Ovary (tissue), 9 donors: Measurements from ENCODE around the gene OOSP2. TPM values are rescaled to one million over a fixed set of nuclear protein-coding genes. Genes with fewer than 3 reads are reported as not detected.

Source experiments
- DNase-seq, 5 donors: peaks; one replicate each; pipeline ENCODE4 v3.0.0-alpha.2; 2019 to 2020
- H3K27ac ChIP-seq, 2 donors: fragments of 200-600 bp; one replicate each; pipeline versions ENCODE4 v1.5.1 to v1.8.0; 2019 to 2022
- H3K27me3 ChIP-seq: fragments of 200-600 bp; one replicate; pipeline ENCODE4 v1.8.0; 2022
- H3K36me3 ChIP-seq: fragments of 200-600 bp; sonication (generic); one replicate; pipeline ENCODE4 v1.5.1; 2019
- H3K4me1 ChIP-seq: one replicate; pipeline ENCODE4 v1.8.1; 2013; ENCODE audit warnings: mild to moderate bottlenecking, moderate library complexity; ENCODE audit not compliant: insufficient read depth
- H3K4me3 ChIP-seq: fragments of 200-600 bp; sonication (generic); one replicate; pipeline ENCODE4 v1.5.1; 2017
- H3K9me3 ChIP-seq, 2 donors: fragments of 200-600 bp in 1 of 2; sonication (generic) in 1 of 2; one replicate each; pipeline versions ENCODE4 v1.5.1 to v1.8.1; 2013 to 2019; ENCODE audit warnings: mild to moderate bottlenecking in 1 of 2, moderate library complexity in 1 of 2
- EP300 ChIP-seq: sonication (generic); formaldehyde crosslinking; IDR thresholded peaks from one replicate; pipeline ENCODE4 v1.6.1; 2017; ENCODE audit warnings: antibody characterized with exemption
- POLR2A ChIP-seq: fragments of 450-650 bp; IDR thresholded peaks from one replicate; pipeline ENCODE4 v1.6.1; 2017; ENCODE audit warnings: antibody characterized with exemption, mild to moderate bottlenecking, moderate library complexity
- WGBS, 3 donors: extraction: QIAGEN DNeasy Blood & Tissue Kit in 1 of 3; methylation state at CpG; one replicate each; pipeline versions ENCODE4 v1.1.5 to v1.1.7; 2013 to 2017; 5-methylcytosine and 5-hydroxymethylcytosine counted together
- intact Hi-C, 4 donors: fragments of 100-400 bp; cut with DNase I; formaldehyde crosslinking; loops; one replicate each; pipeline versions ENCODE4 v1.11.0 to v1.15.1; 2022 to 2023
- polyA plus RNA-seq, 2 donors: library from polyadenylated mRNA; stranded (reverse); fragments of 200-250 nt in 1 of 2; fragments of 350-450 nt in 1 of 2; fragmentation: Illumina TruSeq in 1 of 2; extraction: RNeasy Lipid Tissue Mini Kit (QIAGEN cat#74804) in 1 of 2; gene quantifications; one replicate each; pipeline ENCODE4 v1.2.3, GENCODE V29; 2013 to 2014
- total RNA-seq, 7 donors: library from RNA; depleted of rRNA in 2 of 7; stranded (reverse); fragments of >200 nt in 2 of 7; fragmentation: NEBNext Ultra II Directional in 3 of 7; extraction: Animal tissue kit (Norgen Biotek cat#: 25700) in 3 of 7; gene quantifications; one replicate each; pipeline versions ENCODE4 v1.1.0 to v1.2.4, GENCODE V29; 2016 to 2023
- TF ChIP-seq, protein P1 (sequence below), 3 donors: fragments of 450-650 bp in 2 of 3; fragments of 200-600 bp in 1 of 3; IDR thresholded peaks; one replicate each; pipeline versions ENCODE4 v1.5.1 to v1.8.0; 2016 to 2022; ENCODE audit warnings: antibody characterized with exemption in 3 of 3, mild to moderate bottlenecking in 1 of 3
- donor health status: DM: no; HTN: no; CAD: no; lungs with moderate emphysema.
- donor health status: DM: no; HTN: no; CAD: no.
- donor health status: Bipolar disorder and iron deficiency.
- donor health status: DM: yes; HTN: yes; CAD: no.
- donor health status: DM: no; HTN: no; CAD: no.
- donor health status: DM: yes; HTN: yes; CAD: no.

Gene OOSP2
- total and polyA plus RNA-seq, 9 donors = 0.18 to 0.59 TPM; not detected in 7

DNA sequence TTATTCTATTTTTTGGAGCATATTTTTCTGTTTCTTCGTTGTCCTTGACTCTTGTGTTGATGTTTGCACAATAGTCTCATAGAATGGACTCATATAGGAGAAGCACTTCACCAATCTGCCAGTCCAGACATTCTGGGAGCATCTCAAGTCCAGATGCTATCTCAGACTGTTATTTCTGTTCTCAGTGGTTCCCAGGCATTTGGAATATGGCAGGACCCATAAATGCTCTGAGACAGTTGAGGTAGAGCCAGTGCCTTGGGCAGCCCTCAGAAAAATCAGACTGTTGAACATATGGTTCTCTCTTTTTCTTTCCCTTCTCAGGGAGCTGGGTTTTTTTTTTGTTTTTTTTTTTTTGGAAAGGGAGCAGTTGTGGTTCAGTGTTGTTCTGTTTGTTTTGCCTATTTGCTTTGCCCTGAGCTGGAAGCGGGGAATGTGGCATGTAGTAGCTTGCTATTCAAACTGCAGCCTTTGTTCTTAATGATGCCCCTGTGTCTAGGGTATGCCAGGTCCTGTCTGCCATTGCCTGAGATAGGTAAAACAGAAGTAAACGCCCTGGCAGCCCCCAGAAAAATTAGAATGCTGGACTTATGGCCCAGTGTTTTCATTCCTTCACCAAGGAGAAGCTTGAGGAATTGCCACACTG, 44.5 kb downstream of the OOSP2 start:
- Histone ChIP-seq H3K9me3 (no peaks in the 10 kb centered on the region), H3K27ac (no peak overlapping the region), H3K27me3 (no peaks in the 10 kb centered on the region), H3K4me1 (no peaks in the 10 kb centered on the region), H3K4me3 (no peak overlapping the region), H3K36me3 (no peaks in the 10 kb centered on the region)
- TF ChIP-seq, protein P1, sequence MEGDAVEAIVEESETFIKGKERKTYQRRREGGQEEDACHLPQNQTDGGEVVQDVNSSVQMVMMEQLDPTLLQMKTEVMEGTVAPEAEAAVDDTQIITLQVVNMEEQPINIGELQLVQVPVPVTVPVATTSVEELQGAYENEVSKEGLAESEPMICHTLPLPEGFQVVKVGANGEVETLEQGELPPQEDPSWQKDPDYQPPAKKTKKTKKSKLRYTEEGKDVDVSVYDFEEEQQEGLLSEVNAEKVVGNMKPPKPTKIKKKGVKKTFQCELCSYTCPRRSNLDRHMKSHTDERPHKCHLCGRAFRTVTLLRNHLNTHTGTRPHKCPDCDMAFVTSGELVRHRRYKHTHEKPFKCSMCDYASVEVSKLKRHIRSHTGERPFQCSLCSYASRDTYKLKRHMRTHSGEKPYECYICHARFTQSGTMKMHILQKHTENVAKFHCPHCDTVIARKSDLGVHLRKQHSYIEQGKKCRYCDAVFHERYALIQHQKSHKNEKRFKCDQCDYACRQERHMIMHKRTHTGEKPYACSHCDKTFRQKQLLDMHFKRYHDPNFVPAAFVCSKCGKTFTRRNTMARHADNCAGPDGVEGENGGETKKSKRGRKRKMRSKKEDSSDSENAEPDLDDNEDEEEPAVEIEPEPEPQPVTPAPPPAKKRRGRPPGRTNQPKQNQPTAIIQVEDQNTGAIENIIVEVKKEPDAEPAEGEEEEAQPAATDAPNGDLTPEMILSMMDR (IDR thresholded peaks at IDR 0.05) = no peak
- TF ChIP-seq EP300 = no peak
- TF ChIP-seq POLR2A = no peak
- 74 to 80% (median 76%) methylated on average over 3 of the region's 3 CpGs for WGBS, 3 donors
- DNase-seq = no peak
- intact Hi-C loops = no loop called here

DNA sequence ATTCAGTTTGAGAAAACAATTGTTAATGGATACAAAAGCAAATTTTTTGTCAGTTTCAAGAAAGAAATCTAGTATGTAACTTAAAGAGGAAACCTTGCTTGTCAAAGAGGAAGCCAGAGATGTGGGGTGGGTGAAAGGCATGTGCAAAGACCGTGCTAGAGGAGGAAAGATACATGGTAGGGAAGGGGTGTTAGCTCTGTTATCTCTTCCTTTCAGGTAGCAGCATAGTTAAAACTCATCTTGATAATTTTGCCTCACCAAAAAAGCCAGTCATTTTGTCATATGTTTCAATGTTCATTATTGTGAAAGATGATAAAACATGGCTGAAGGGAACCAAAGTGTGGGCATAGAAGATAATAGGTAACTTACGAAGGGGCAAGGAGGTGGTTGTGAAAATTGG, 45.7 kb downstream of the OOSP2 start:
- Histone ChIP-seq H3K27me3 (no peaks in the 10 kb centered on the region), H3K27ac (no peak overlapping the region), H3K9me3 (no peaks in the 10 kb centered on the region), H3K36me3 (no peaks in the 10 kb centered on the region), H3K4me3 (no peak overlapping the region), H3K4me1 (no peaks in the 10 kb centered on the region)
- TF ChIP-seq EP300 = no peak
- TF ChIP-seq, protein P1 (IDR thresholded peaks at IDR 0.05) = no peak
- TF ChIP-seq POLR2A = no peak
- DNase-seq = no peak
- 90 to 93% (median 91%) methylated on average over 2 of the region's 2 CpGs for WGBS, 3 donors
- intact Hi-C loops = no loop called here

DNA sequence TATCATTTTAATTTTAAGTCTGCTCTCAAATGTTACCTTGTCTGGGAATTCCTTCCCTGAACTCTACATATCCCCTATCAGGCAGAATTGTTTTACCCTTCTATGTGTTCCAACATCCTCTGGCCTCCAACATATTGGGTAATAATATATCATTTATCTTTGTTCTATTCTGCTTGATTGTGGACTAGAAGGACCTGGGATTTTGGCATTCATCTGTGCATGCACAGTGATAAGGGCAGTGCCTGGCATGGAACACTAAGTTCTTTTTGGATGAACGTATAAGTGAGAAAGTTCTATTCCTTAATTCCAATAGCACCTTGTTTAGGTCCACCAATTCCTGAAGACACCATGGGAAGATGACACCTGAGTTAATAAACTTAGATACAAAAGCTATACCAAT, 47.0 kb downstream of the OOSP2 start:
- Histone ChIP-seq H3K27ac (no peak overlapping the region), H3K9me3 (no peaks in the 10 kb centered on the region), H3K4me3 (no peak overlapping the region), H3K36me3 (no peaks in the 10 kb centered on the region), H3K4me1 (no peaks in the 10 kb centered on the region), H3K27me3 (no peaks in the 10 kb centered on the region)
- 31 to 34% (median 32%) methylated on average over 1 of the region's 1 CpG for WGBS, 3 donors
- DNase-seq = no peak
- intact Hi-C loops = no loop called here
- TF ChIP-seq EP300 = no peak
- no peak for TF ChIP-seq POLR2A
- TF ChIP-seq, protein P1 (IDR thresholded peaks at IDR 0.05) = no peak

DNA sequence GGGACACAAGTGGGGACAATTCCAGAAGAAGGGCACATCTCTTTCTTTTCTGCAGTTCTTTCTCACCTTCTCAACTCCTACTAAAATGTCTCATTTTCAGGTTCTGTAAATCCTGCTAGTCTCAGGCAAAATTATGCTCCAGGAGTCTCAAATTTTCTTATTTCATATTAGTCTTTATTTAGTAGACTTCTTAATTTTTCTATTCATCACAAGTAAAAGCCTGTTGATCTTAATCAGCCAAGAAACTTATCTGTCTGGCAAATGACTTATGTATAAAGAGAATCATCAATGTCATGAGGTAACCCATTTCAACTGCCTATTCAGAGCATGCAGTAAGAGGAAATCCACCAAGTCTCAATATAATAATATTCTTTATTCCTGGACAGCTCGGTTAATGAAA, 48.2 kb downstream of the OOSP2 start, which contains the start of gene MS4A2:
Gene MS4A2 (plus strand): TSS at position 301 of the 400 bp plus-strand sequence. CDS start 102 bp downstream, outside the sequence.
- Histone ChIP-seq H3K4me3 (no peak within 1 kb of the TSS), H3K27ac (no peak within 1 kb of the TSS), H3K36me3 (no peaks in the 10 kb centered on the region), H3K4me1 (no peaks in the 10 kb centered on the region), H3K27me3 (no peaks in the 10 kb centered on the region), H3K9me3 (no peaks in the 10 kb centered on the region)
- WGBS, 3 donors = 81 to 95% (median 88%) methylated on average over 1 of the region's 1 CpG
- DNase-seq = no peak
- intact Hi-C loops = no loop called here
- TF ChIP-seq, protein P1 (IDR thresholded peaks at IDR 0.05) = no peak
- TF ChIP-seq POLR2A (no peak), EP300 (no peak)
